Measurements from ENCODE around the gene NEK10. TPM values are rescaled to one million over a fixed set of nuclear protein-coding genes. Genes with fewer than 3 reads are reported as not detected.

NEK10 gene
- total and polyA plus RNA-seq, 2 donors (not counting 3 experiments of a cell fraction or from before 2014, with no cell fraction given) = 0.32 to 5.0 TPM

- BruUV-seq (replicated peaks) = no TSS peak
- ChIA-PET CTCF (interaction anchor here (1.2 to 2.2 kb wide), 9 partner anchors 10 to 370 kb away, joined by 3 to 8 read pairs (median 5); no protein-coding TSS in a partner anchor), POLR2A (no interaction called here)
- Histone ChIP-seq H3K79me2 (ENCODE audit: control insufficient read depth, insufficient read depth, low read length) (no peaks in the 10 kb centered on the region), H3K27me3 (ENCODE audit: control insufficient read depth in 2 of 2, insufficient read depth in 2 of 2, low read length in 2 of 2) (no peaks in the 10 kb centered on the region), H3K9me3 (replicated peaks; ENCODE audit: control insufficient read depth, insufficient read depth, low read length) (no peaks in the 10 kb centered on the region), H2AFZ (ENCODE audit: low read depth, low read length) (peak overlapping the region; percentile 70), H3K9ac (replicated peaks; ENCODE audit: extremely low read depth, insufficient read depth, low read length) (peak overlapping the region; percentile 25), H3K27ac (ENCODE audit: insufficient read depth, low read depth, low read length) (peak overlapping the region; percentile 10), H3K36me3 (ENCODE audit: control insufficient read depth in 2 of 2, extremely low read depth in 1 of 2, insufficient read depth in 2 of 2, low read length in 2 of 2) (no peaks in the 10 kb centered on the region), H3K9me1 (replicated peaks; ENCODE audit: control insufficient read depth, extremely low read depth, insufficient read depth, low read length) (no peaks in the 10 kb centered on the region), H3K4me2 (ENCODE audit: insufficient read depth, low read length) (no peak overlapping the region), H3K4me1 (ENCODE audit: control insufficient read depth, extremely low read depth, insufficient read depth, low read length) (peaks cover 9% of the 10 kb centered on the region), H3K4me3 (replicated peaks in 1 of 3; ENCODE audit: insufficient read depth in 1 of 3, low read depth in 1 of 3, low read length in 3 of 3) (no peak overlapping the region), H4K20me1 (replicated peaks; ENCODE audit: control insufficient read depth, extremely low read depth, insufficient read depth, low read length) (no peaks in the 10 kb centered on the region)
- intact Hi-C loops (cut with micrococcal nuclease) = no loop called here
- peak; percentile 44 for TF ChIP-seq POLR2AphosphoS5 (IDR thresholded peaks at IDR 0.05; ENCODE audit: insufficient read depth, low read depth, low read length)
- no peak for TF ChIP-seq MAX (IDR thresholded peaks at IDR 0.05; ENCODE audit: insufficient read depth, insufficient read length)
- peak; percentile 30 for TF ChIP-seq JUN (IDR thresholded peaks at IDR 0.05; ENCODE audit: borderline replicate concordance, insufficient read depth, insufficient read length, low read depth)
- TF ChIP-seq GATA2 (IDR thresholded peaks at IDR 0.05; ENCODE audit: insufficient read depth, insufficient read length, low read depth, low read length) = peak; percentile 96
- peak; percentile 97 for TF ChIP-seq FOS (IDR thresholded peaks at IDR 0.05; ENCODE audit: borderline replicate concordance, insufficient read depth, low read length)
- TF ChIP-seq MYC (IDR thresholded peaks at IDR 0.05; ENCODE audit: low read depth, low read length) = no peak
- no peak for TF ChIP-seq EZH2 (IDR thresholded peaks at IDR 0.05; ENCODE audit: borderline replicate concordance, low read depth, low read length, severe bottlenecking)
- FAIRE-seq = peak; percentile 87
- DNase-seq (ENCODE audit: low read depth, low spot score) = peak; percentile 65
- dilution Hi-C loops (cut with MboI; ENCODE audit: extremely low pct_ligation_motif_present, low sequenced_read_pairs) = no loop called here
Observed at GRCh38 chr3:27311400-27311799, 57.8 kb downstream of the NEK10 start.

- DNase-seq (ENCODE audit: low read depth, low spot score) (no peak), FAIRE-seq (no peak)
- no peaks in the 10 kb centered on the region for H3K27me3 ChIP-seq (ENCODE audit: control insufficient read depth in 2 of 2, insufficient read depth in 2 of 2, low read length in 2 of 2)
- dilution Hi-C loops (cut with MboI; ENCODE audit: extremely low pct_ligation_motif_present, low sequenced_read_pairs) (no loop called here), intact Hi-C loops (cut with micrococcal nuclease) (no loop called here)
- no peaks in the 10 kb centered on the region for H4K20me1 ChIP-seq (replicated peaks; ENCODE audit: control insufficient read depth, extremely low read depth, insufficient read depth, low read length)
- no peak overlapping the region for H3K27ac ChIP-seq (ENCODE audit: insufficient read depth, low read depth, low read length)
- H3K9me1 ChIP-seq (replicated peaks; ENCODE audit: control insufficient read depth, extremely low read depth, insufficient read depth, low read length) = no peaks in the 10 kb centered on the region
- TF ChIP-seq FOS (IDR thresholded peaks at IDR 0.05; ENCODE audit: borderline replicate concordance, insufficient read depth, low read length) (no peak), EZH2 (IDR thresholded peaks at IDR 0.05; ENCODE audit: borderline replicate concordance, low read depth, low read length, severe bottlenecking) (no peak), POLR2A (IDR thresholded peaks at IDR 0.05; ENCODE audit: low read depth, low read length) (no peak), MYC (IDR thresholded peaks at IDR 0.05; ENCODE audit: low read depth, low read length) (no peak), GATA2 (IDR thresholded peaks at IDR 0.05; ENCODE audit: insufficient read depth, insufficient read length, low read depth, low read length) (no peak), CTCF (IDR thresholded peaks at IDR 0.05; ENCODE audit: extremely low read depth in 1 of 2, insufficient read depth in 1 of 2, low read depth in 1 of 2, low read length in 2 of 2) (no peak), POLR2AphosphoS5 (IDR thresholded peaks at IDR 0.05; ENCODE audit: insufficient read depth, low read depth, low read length) (no peak), JUN (IDR thresholded peaks at IDR 0.05; ENCODE audit: borderline replicate concordance, insufficient read depth, insufficient read length, low read depth) (no peak), MAX (IDR thresholded peaks at IDR 0.05; ENCODE audit: insufficient read depth, insufficient read length) (no peak)
- BruUV-seq (replicated peaks) = no TSS peak
- ChIA-PET POLR2A (no interaction called here), CTCF (interaction anchor here (1.2 to 2.2 kb wide), 9 partner anchors 11 to 371 kb away, joined by 3 to 8 read pairs (median 5); no protein-coding TSS in a partner anchor)
- no peak overlapping the region for H3K4me2 ChIP-seq (ENCODE audit: insufficient read depth, low read length)
- no peaks in the 10 kb centered on the region for H3K36me3 ChIP-seq (ENCODE audit: control insufficient read depth in 2 of 2, extremely low read depth in 1 of 2, insufficient read depth in 2 of 2, low read length in 2 of 2)
- H3K4me3 ChIP-seq (replicated peaks in 1 of 3; ENCODE audit: insufficient read depth in 1 of 3, low read depth in 1 of 3, low read length in 3 of 3) = no peak overlapping the region
- no peaks in the 10 kb centered on the region for H3K9me3 ChIP-seq (replicated peaks; ENCODE audit: control insufficient read depth, insufficient read depth, low read length)
- no peak overlapping the region for H2AFZ ChIP-seq (ENCODE audit: low read depth, low read length)
- no peaks in the 10 kb centered on the region for H3K79me2 ChIP-seq (ENCODE audit: control insufficient read depth, insufficient read depth, low read length)
- H3K4me1 ChIP-seq (ENCODE audit: control insufficient read depth, extremely low read depth, insufficient read depth, low read length) = peaks cover 9% of the 10 kb centered on the region
- H3K9ac ChIP-seq (replicated peaks; ENCODE audit: extremely low read depth, insufficient read depth, low read length) = no peak overlapping the region
Observed at GRCh38 chr3:27310688-27311087, 58.5 kb downstream of the NEK10 start.
